Panc1 (cell line): Measurements from ENCODE around the gene LDLRAD4. TPM values are rescaled to one million over a fixed set of nuclear protein-coding genes. Genes with fewer than 3 reads are reported as not detected.

Experiments used
- ATAC-seq: fragments of 200-7000 bp; cut with Tn5 transposase; 2 replicates; pipeline ENCODE4 v1.9.1; 2020; ENCODE audit warnings: mild to moderate bottlenecking, moderate library complexity
- BruUV-seq: library from RNA; stranded (reverse); fragments of 400-500 nt; replicated peaks from 2 replicates; lab custom pipeline; 2021; lab: Mats Ljungman, UMichigan
- CTCF ChIA-PET: fragments of 300-600 bp; sonication (Branson Sonifier 250); formaldehyde crosslinking; loops from one replicate; lab custom pipeline; 2022; ENCODE audit warnings: antibody characterized with exemption; lab: Charles Lee
- POLR2A ChIA-PET: fragments of 300-600 bp; sonication (Branson Sonifier 250); formaldehyde crosslinking; loops from one replicate; lab custom pipeline; 2022; ENCODE audit warnings: antibody characterized with exemption; lab: Charles Lee
- DNase-seq: peaks from one replicate; pipeline ENCODE4 v3.0.0-alpha.2; 2010; ENCODE audit warnings: low read depth, low spot score
- H3K27ac ChIP-seq: 2 replicates; pipeline ENCODE4 v1.5.1; 2011; ENCODE audit warnings: mild to moderate bottlenecking, low read length, inconsistent platforms
- H3K27me3 ChIP-seq: fragments of 200-500 bp; sonication (Bioruptor generic); 2 replicates; pipeline ENCODE4 v1.6.0; 2014; ENCODE audit warnings: low read length, inconsistent platforms; ENCODE audit not compliant: control insufficient read depth, insufficient read depth
- H3K36me3 ChIP-seq: fragments of 200-500 bp; sonication (Bioruptor generic); 2 replicates; pipeline ENCODE4 v1.5.1; 2014; ENCODE audit warnings: inconsistent platforms, mild to moderate bottlenecking, low read length, moderate library complexity; ENCODE audit not compliant: control insufficient read depth, insufficient read depth
- H3K4me1 ChIP-seq: 2 replicates; pipeline ENCODE4 v1.5.1; 2011; ENCODE audit warnings: inconsistent platforms, mild to moderate bottlenecking, low read length, moderate library complexity; ENCODE audit not compliant: control insufficient read depth, insufficient read depth
- H3K4me3 ChIP-seq, 2 experiments: 2 replicates each; pipeline ENCODE4 v1.5.1; 2011 to 2012; ENCODE audit warnings: low read depth in 2 of 2, low read length in 2 of 2, mild to moderate bottlenecking in 2 of 2, inconsistent platforms in 1 of 2, moderate library complexity in 1 of 2
- H3K9me3 ChIP-seq: fragments of 200-500 bp; sonication (Bioruptor generic); 2 replicates; pipeline ENCODE4 v1.5.1; 2014; ENCODE audit warnings: low read depth, mild to moderate bottlenecking, inconsistent platforms, low read length, moderate library complexity; ENCODE audit not compliant: control insufficient read depth, insufficient read depth
- CTCF ChIP-seq: fragments of 450-650 bp; IDR thresholded peaks from 2 replicates; pipeline ENCODE4 v1.5.1; 2017; ENCODE audit warnings: mild to moderate bottlenecking
- POLR2AphosphoS5 ChIP-seq: IDR thresholded peaks from 2 replicates; pipeline ENCODE4 v1.6.1; 2012; ENCODE audit warnings: mild to moderate bottlenecking, low read depth, low read length, moderate library complexity
- REST ChIP-seq, 2 experiments: IDR thresholded peaks; 2 replicates each; pipeline ENCODE4 v1.6.1; 2011 to 2012; ENCODE audit warnings: low read depth in 2 of 2, control low read depth in 1 of 2, low read length in 1 of 2, mild to moderate bottlenecking in 1 of 2, moderate library complexity in 1 of 2; ENCODE audit not compliant: insufficient read depth in 1 of 2
- SIN3A ChIP-seq: IDR thresholded peaks from 2 replicates; pipeline ENCODE4 v1.6.1; 2012; ENCODE audit warnings: low read depth, mild to moderate bottlenecking, low read length, moderate library complexity, borderline replicate concordance; ENCODE audit not compliant: insufficient read depth
- TCF7L2 ChIP-seq: IDR thresholded peaks from 2 replicates; pipeline ENCODE4 v1.6.1; 2011; ENCODE audit warnings: mild to moderate bottlenecking, low read depth, low read length, inconsistent platforms
- in situ Hi-C: cut with HindIII; loops from 2 replicates; pipeline ENCODE4 v1.10.0; 2016; ENCODE audit warnings: low sequenced_read_pairs, low pct_unique_long_range_greater_than_20kb
- intact Hi-C: fragments of 100-400 bp; cut with micrococcal nuclease; formaldehyde crosslinking; loops from one replicate; pipeline ENCODE4 v1.10.0; 2022; ENCODE audit not compliant: unreplicated experiment
- total RNA-seq: library from RNA; stranded (reverse); gene quantifications from one replicate; pipeline ENCODE4 v1.2.1, GENCODE V29; 2021; ENCODE audit not compliant: unreplicated experiment

Gene LDLRAD4
- total RNA-seq, 1 experiment from 2014 or later = 0.28 TPM

GRCh38 chr18:13538630-13539029, 320.1 kb downstream of the LDLRAD4 start:
- TF ChIP-seq REST (IDR thresholded peaks at IDR 0.05; ENCODE audit: insufficient read depth in 1 of 2, low read depth in 2 of 2, low read length in 1 of 2) (no peak), CTCF (no peak), POLR2AphosphoS5 (no peak), SIN3A (no peak), TCF7L2 (no peak)
- BruUV-seq = no TSS peak
- H3K27ac ChIP-seq = no peak overlapping the region
- no peak overlapping the region for H3K4me3 ChIP-seq
- no peaks in the 10 kb centered on the region for H3K36me3 ChIP-seq
- POLR2A ChIA-PET = no interaction called here
- H3K9me3 ChIP-seq = no peaks in the 10 kb centered on the region
- DNase-seq = no peak
- ATAC-seq = no peak
- no peaks in the 10 kb centered on the region for H3K4me1 ChIP-seq
- in situ Hi-C loops = no loop called here
- H3K27me3 ChIP-seq = peaks cover 20% of the 10 kb centered on the region
- intact Hi-C loops = no loop called here
- CTCF ChIA-PET = no interaction called here

DNA sequence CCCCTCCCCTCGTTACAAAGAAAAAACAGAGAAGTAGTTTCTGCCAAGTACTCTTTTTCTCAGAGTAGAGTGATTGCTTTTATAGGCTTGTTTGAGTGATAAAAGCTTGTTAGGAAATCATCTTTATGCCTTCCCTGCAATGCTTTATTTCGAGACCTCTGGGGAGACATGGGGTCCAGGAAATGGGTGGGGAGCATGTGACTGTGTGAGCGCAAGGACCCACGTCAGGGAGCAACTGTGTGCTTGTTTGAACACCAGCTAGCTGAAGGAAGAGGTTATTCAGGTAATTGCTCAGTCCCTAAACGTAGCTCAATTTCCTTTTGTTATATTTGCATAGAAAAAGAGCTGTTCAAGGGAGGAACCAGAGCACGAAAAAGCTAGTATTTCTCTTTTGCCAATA, 320.5 kb downstream of the LDLRAD4 start:
- ATAC-seq = no peak
- intact Hi-C loops (no loop called here), in situ Hi-C loops (no loop called here)
- ChIA-PET CTCF (no interaction called here), POLR2A (no interaction called here)
- no peak overlapping the region for H3K27ac ChIP-seq
- DNase-seq = no peak
- TF ChIP-seq SIN3A (no peak), REST (IDR thresholded peaks at IDR 0.05; ENCODE audit: insufficient read depth in 1 of 2, low read depth in 2 of 2, low read length in 1 of 2) (no peak), POLR2AphosphoS5 (no peak), TCF7L2 (no peak), CTCF (no peak)
- no peak overlapping the region for H3K4me3 ChIP-seq
- H3K4me1 ChIP-seq = no peaks in the 10 kb centered on the region
- BruUV-seq = no TSS peak
- H3K36me3 ChIP-seq = no peaks in the 10 kb centered on the region
- H3K27me3 ChIP-seq = peaks cover 18% of the 10 kb centered on the region
- no peaks in the 10 kb centered on the region for H3K9me3 ChIP-seq
